HG03342 (cell line): ENCODE data around the gene CCDC12.

Source experiments
- ATAC-seq: cut with Tn5 transposase; IDR thresholded peaks from one replicate; pipeline ENCODE4 v1.9.1; 2021; ENCODE audit warnings: mild to moderate bottlenecking, moderate library complexity; ENCODE audit not compliant: unreplicated experiment

CCDC12 gene

GRCh38 chr3:47008234-47008796, 31.8 kb upstream of the CCDC12 start:
- ATAC-seq: no peak

GRCh38 chr3:47007482-47008233, 31.1 kb upstream of the CCDC12 start:
- no peak for ATAC-seq

GRCh38 chr3:47007001-47007400, 30.5 kb upstream of the CCDC12 start:
- ATAC-seq: no peak

- no peak for ATAC-seq
Observed at GRCh38 chr3:47006145-47006651, 29.7 kb upstream of the CCDC12 start.

- ATAC-seq: no peak
Observed at GRCh38 chr3:47005212-47006144, 28.9 kb upstream of the CCDC12 start.

GRCh38 chr3:47004369-47005211, 28.0 kb upstream of the CCDC12 start:
- ATAC-seq: no peak

- ATAC-seq: no peak
Observed at GRCh38 chr3:47003461-47004368, 27.2 kb upstream of the CCDC12 start.

- no peak for ATAC-seq
Observed at GRCh38 chr3:47003056-47003410, 26.5 kb upstream of the CCDC12 start.

- no peak for ATAC-seq
Observed at GRCh38 chr3:47002171-47003055, 25.9 kb upstream of the CCDC12 start.

- ATAC-seq: no peak
Observed at GRCh38 chr3:47001731-47002170, 25.2 kb upstream of the CCDC12 start.

GRCh38 chr3:47000922-47001730, 24.6 kb upstream of the CCDC12 start:
- ATAC-seq: no peak

- no peak for ATAC-seq
Observed at GRCh38 chr3:47000198-47000815, 23.8 kb upstream of the CCDC12 start.

GRCh38 chr3:46999516-47000197, 23.1 kb upstream of the CCDC12 start:
- no peak for ATAC-seq

- ATAC-seq: no peak
Observed at GRCh38 chr3:46998852-46999515, 22.4 kb upstream of the CCDC12 start.

GRCh38 chr3:46998121-46998851, 21.7 kb upstream of the CCDC12 start:
- no peak for ATAC-seq
